Fibroblast of villous mesenchyme (primary cell): ENCODE data around the gene CTNNA3. TPM values are rescaled to one million over a fixed set of nuclear protein-coding genes. Genes with fewer than 3 reads are reported as not detected.

Source experiments
- DNase-seq: peaks from one replicate; pipeline ENCODE4 v3.0.0-alpha.2; 2010; ENCODE audit warnings: low read depth
- H3K4me3 ChIP-seq: 2 replicates; pipeline ENCODE4 v1.5.1; 2011; ENCODE audit warnings: low read depth, mild to moderate bottlenecking, low read length
- CTCF ChIP-seq: IDR thresholded peaks from 2 replicates; pipeline ENCODE4 v1.5.1; 2012; ENCODE audit warnings: low read depth, mild to moderate bottlenecking, low read length; ENCODE audit not compliant: insufficient read depth
- total RNA-seq: library from RNA; depleted of rRNA; stranded (reverse); fragments of >200 nt; gene quantifications from 2 replicates; pipeline ENCODE4 v1.2.3, GENCODE V29; 2012

Gene CTNNA3
- total RNA-seq, 1 donor, result not detected

- DNase-seq, result no peak
- no peak for TF ChIP-seq CTCF
- H3K4me3 ChIP-seq, result no peak overlapping the region
Observed at GRCh38 chr10:66098595-66099480, 1597.2 kb downstream of the CTNNA3 start.

- H3K4me3 ChIP-seq, result no peak overlapping the region
- no peak for DNase-seq
- TF ChIP-seq CTCF, result no peak
Observed at GRCh38 chr10:66095610-66096009, 1600.4 kb downstream of the CTNNA3 start.

GRCh38 chr10:66085906-66086305, 1610.1 kb downstream of the CTNNA3 start:
- DNase-seq, result no peak
- H3K4me3 ChIP-seq, result no peak overlapping the region
- no peak for TF ChIP-seq CTCF

GRCh38 chr10:66071907-66072306, 1624.1 kb downstream of the CTNNA3 start:
- H3K4me3 ChIP-seq, result no peak overlapping the region
- TF ChIP-seq CTCF, result no peak
- no peak for DNase-seq

- H3K4me3 ChIP-seq, result no peak overlapping the region
- DNase-seq, result no peak
- TF ChIP-seq CTCF, result no peak
Observed at GRCh38 chr10:66058594-66058993, 1637.4 kb downstream of the CTNNA3 start.

GRCh38 chr10:66049335-66049734, 1646.7 kb downstream of the CTNNA3 start:
- H3K4me3 ChIP-seq, result no peak overlapping the region
- DNase-seq, result no peak
- no peak for TF ChIP-seq CTCF
